Naive thymus-derived CD4-positive, alpha-beta T cell (primary cell): ENCODE measurements around the gene TMEM63B. TPM values are rescaled to one million over a fixed set of nuclear protein-coding genes. Genes with fewer than 3 reads are reported as not detected.
A peak's percentile ranks its signal among the peaks of the same experiment; 100 is the strongest.

Experiments
- ATAC-seq: fragments of 150-1000 bp; cut with Tn5 transposase; 2 replicates; pipeline ENCODE4 v1.10.0; 2021; ENCODE audit warnings: mild to moderate bottlenecking, moderate library complexity
- CTCF ChIA-PET: fragments of 350-600 bp; sonication (Branson Sonifier 250); formaldehyde crosslinking; loops from one replicate; lab custom pipeline; 2021; ENCODE audit warnings: antibody characterized with exemption; lab: Charles Lee
- POLR2A ChIA-PET: fragments of 350-600 bp; sonication (Branson Sonifier 250); formaldehyde crosslinking; loops from one replicate; lab custom pipeline; 2021; ENCODE audit warnings: antibody characterized with exemption, inconsistent platforms; lab: Charles Lee
- DNase-seq, 9 donors: peaks; one replicate each; pipeline versions ENCODE4 v3.0.0 to v3.0.0-alpha.2; 2020 to 2022; ENCODE audit warnings: mixed read lengths in 1 of 9
- H3K27ac ChIP-seq: one replicate; pipeline ENCODE4 v1.7.0; 2013; ENCODE audit warnings: mild to moderate bottlenecking, low read depth, low read length, moderate library complexity
- H3K27me3 ChIP-seq, 2 donors: one replicate each; pipeline ENCODE4 v1.7.0; 2013; ENCODE audit warnings: low read length in 2 of 2, mild to moderate bottlenecking in 2 of 2, moderate library complexity in 2 of 2; ENCODE audit not compliant: control insufficient read depth in 2 of 2, insufficient read depth in 2 of 2
- H3K36me3 ChIP-seq, 3 experiments: 1 replicate in 2 of 3; 2 replicates in 1 of 3; pipeline ENCODE4 v1.7.0; 2013; ENCODE audit warnings: low read length in 3 of 3, mild to moderate bottlenecking in 3 of 3, moderate library complexity in 1 of 3; ENCODE audit not compliant: insufficient read depth in 3 of 3, control insufficient read depth in 2 of 3
- H3K4me1 ChIP-seq, 2 donors: one replicate each; pipeline ENCODE4 v1.7.0; 2013; ENCODE audit warnings: low read length in 2 of 2, mild to moderate bottlenecking in 2 of 2, moderate library complexity in 1 of 2; ENCODE audit not compliant: control insufficient read depth in 2 of 2, insufficient read depth in 2 of 2
- H3K4me3 ChIP-seq: 2 replicates; pipeline ENCODE4 v1.7.0; 2013; ENCODE audit warnings: mild to moderate bottlenecking, low read length
- H3K9me3 ChIP-seq, 3 experiments: 1 replicate in 2 of 3; 2 replicates in 1 of 3; pipeline ENCODE4 v1.7.0; 2013; ENCODE audit warnings: low read length in 3 of 3; ENCODE audit not compliant: control insufficient read depth in 2 of 3
- H3K27ac Mint-ChIP-seq, 9 donors: one replicate each; pipeline ENCODE4 v1.8.0; 2020 to 2022; ENCODE audit warnings: mixed read lengths in 9 of 9, mild to moderate bottlenecking in 8 of 9, moderate library complexity in 5 of 9, inconsistent platforms in 2 of 9
- H3K27me3 Mint-ChIP-seq, 5 donors: one replicate each; pipeline ENCODE4 v1.8.0; 2021 to 2022; ENCODE audit warnings: mixed read lengths in 5 of 5, mild to moderate bottlenecking in 1 of 5
- H3K36me3 Mint-ChIP-seq, 5 donors: one replicate each; pipeline ENCODE4 v1.8.0; 2020 to 2022; ENCODE audit warnings: mixed read lengths in 5 of 5, mild to moderate bottlenecking in 3 of 5, inconsistent platforms in 1 of 5
- H3K4me1 Mint-ChIP-seq, 7 donors: one replicate each; pipeline ENCODE4 v1.8.0; 2020 to 2022; ENCODE audit warnings: mixed read lengths in 7 of 7, mild to moderate bottlenecking in 3 of 7, inconsistent platforms in 1 of 7
- H3K4me3 Mint-ChIP-seq, 10 donors: one replicate each; pipeline ENCODE4 v1.8.0; 2020 to 2022; ENCODE audit warnings: mild to moderate bottlenecking in 10 of 10, mixed read lengths in 10 of 10, moderate library complexity in 6 of 10, inconsistent platforms in 2 of 10
- H3K9me3 Mint-ChIP-seq, 11 donors: one replicate each; pipeline ENCODE4 v1.8.0; 2020 to 2022; ENCODE audit warnings: mixed read lengths in 11 of 11, mild to moderate bottlenecking in 4 of 11, inconsistent platforms in 1 of 11, moderate library complexity in 1 of 11
- intact Hi-C, 2 donors: fragments of 100-400 bp; cut with micrococcal nuclease; formaldehyde crosslinking; loops; one replicate each; pipeline ENCODE4 v1.15.1; 2023
- polyA plus RNA-seq, 2 donors: library from polyadenylated mRNA; unstranded; fragments of 300-500 nt; fragmentation: Illumina TruSeq; gene quantifications; one replicate each; pipeline ENCODE4 v1.2.3, GENCODE V29; 2021
- total RNA-seq, 6 experiments: library from RNA in 5 of 6; stranded (reverse) in 5 of 6; gene quantifications; 1 replicate in 5 of 6; 2 replicates in 1 of 6; pipeline ENCODE4 v1.2.3 and lab custom pipeline; 2021 to 2026

Gene TMEM63B
- total and polyA plus RNA-seq, 7 experiments from 2014 or later, result 0.18 to 21.4 (median 16.2) TPM

- Mint-ChIP-seq H3K9me3 (no peaks in the 10 kb centered on the region), H3K36me3 (no peaks in the 10 kb centered on the region), H3K27me3 (peaks cover 0 to 4% (median 0%) of the 10 kb centered on the region in 5 donors), H3K27ac (peak overlapping the region in 2 of 9 donors; percentile 6 to 19), H3K4me3 (peak overlapping the region in 1 of 10 donors; percentile 73), H3K4me1 (peaks cover 6 to 13% (median 9%) of the 10 kb centered on the region in 7 donors)
- DNase-seq, result no peak
- Histone ChIP-seq H3K36me3 (no peaks in the 10 kb centered on the region), H3K4me3 (no peak overlapping the region), H3K27ac (no peak overlapping the region), H3K9me3 (no peaks in the 10 kb centered on the region), H3K4me1 (peaks cover 0 to 5% of the 10 kb centered on the region in 2 donors), H3K27me3 (no peaks in the 10 kb centered on the region)
- no peak for ATAC-seq
- ChIA-PET POLR2A (interaction anchor here (1.0 kb wide), 1 partner anchor 70 kb away, joined by 3 read pairs; no protein-coding TSS in a partner anchor), CTCF (no interaction called here)
- intact Hi-C loops, result no loop called here
Measured at GRCh38 chr6:44186635-44187025, 59.3 kb downstream of the TMEM63B start.

GRCh38 chr6:44188819-44189218, 61.5 kb downstream of the TMEM63B start:
- CTCF ChIA-PET, result no interaction called here
- no peak for DNase-seq
- Histone ChIP-seq H3K4me3 (no peak overlapping the region), H3K9me3 (no peaks in the 10 kb centered on the region), H3K4me1 (peaks cover 0 to 5% of the 10 kb centered on the region in 2 donors), H3K27me3 (no peaks in the 10 kb centered on the region), H3K36me3 (no peaks in the 10 kb centered on the region), H3K27ac (no peak overlapping the region)
- no peak for ATAC-seq
- Mint-ChIP-seq H3K4me3 (no peak overlapping the region), H3K27me3 (peaks cover 0 to 13% (median 6%) of the 10 kb centered on the region in 5 donors), H3K36me3 (no peaks in the 10 kb centered on the region), H3K27ac (no peak overlapping the region), H3K9me3 (no peaks in the 10 kb centered on the region), H3K4me1 (peaks cover 6 to 23% (median 9%) of the 10 kb centered on the region in 7 donors)
- intact Hi-C loops, result no loop called here
- POLR2A ChIA-PET, result no interaction called here

- Histone ChIP-seq H3K36me3 (no peaks in the 10 kb centered on the region), H3K4me1 (peaks cover 0 to 5% of the 10 kb centered on the region in 2 donors), H3K9me3 (no peaks in the 10 kb centered on the region), H3K27ac (no peak overlapping the region), H3K4me3 (no peak overlapping the region), H3K27me3 (no peaks in the 10 kb centered on the region)
- CTCF ChIA-PET, result no interaction called here
- no peak overlapping the region for H3K27ac Mint-ChIP-seq
- H3K4me3 Mint-ChIP-seq, result no peak overlapping the region
- H3K9me3 Mint-ChIP-seq, result no peaks in the 10 kb centered on the region
- ATAC-seq, result no peak
- intact Hi-C loops, result no loop called here
- no peaks in the 10 kb centered on the region for H3K36me3 Mint-ChIP-seq
- DNase-seq, result no peak
- peaks cover 6 to 21% (median 9%) of the 10 kb centered on the region in 7 donors for H3K4me1 Mint-ChIP-seq
- POLR2A ChIA-PET, result no interaction called here
- H3K27me3 Mint-ChIP-seq, result peaks cover 0 to 13% (median 6%) of the 10 kb centered on the region in 5 donors
Measured at GRCh38 chr6:44189257-44189656, 61.9 kb downstream of the TMEM63B start.

- Histone ChIP-seq H3K27ac (no peak overlapping the region), H3K36me3 (no peaks in the 10 kb centered on the region), H3K27me3 (no peaks in the 10 kb centered on the region), H3K9me3 (no peaks in the 10 kb centered on the region), H3K4me3 (no peak overlapping the region), H3K4me1 (peaks cover 0 to 5% of the 10 kb centered on the region in 2 donors)
- Mint-ChIP-seq H3K9me3 (no peaks in the 10 kb centered on the region), H3K36me3 (no peaks in the 10 kb centered on the region), H3K27me3 (peaks cover 0 to 14% (median 6%) of the 10 kb centered on the region in 5 donors), H3K4me3 (no peak overlapping the region), H3K4me1 (peaks cover 6 to 18% (median 8%) of the 10 kb centered on the region in 7 donors), H3K27ac (no peak overlapping the region)
- ChIA-PET CTCF (no interaction called here), POLR2A (interaction anchor here (0.7 kb wide), 1 partner anchor 236 kb away, joined by 3 read pairs; no protein-coding TSS in a partner anchor)
- DNase-seq (no peak), ATAC-seq (no peak)
- intact Hi-C loops, result no loop called here
Measured at GRCh38 chr6:44190715-44191114, 63.4 kb downstream of the TMEM63B start.

- peaks cover 0 to 14% (median 6%) of the 10 kb centered on the region in 5 donors for H3K27me3 Mint-ChIP-seq
- Histone ChIP-seq H3K27me3 (no peaks in the 10 kb centered on the region), H3K4me1 (no peaks in the 10 kb centered on the region), H3K4me3 (no peak overlapping the region), H3K36me3 (no peaks in the 10 kb centered on the region), H3K27ac (no peak overlapping the region), H3K9me3 (no peaks in the 10 kb centered on the region)
- no peaks in the 10 kb centered on the region for H3K36me3 Mint-ChIP-seq
- POLR2A ChIA-PET, result interaction anchor here (0.6 kb wide), 1 partner anchor 152 kb away, joined by 3 read pairs; no protein-coding TSS in a partner anchor
- ATAC-seq, result no peak
- H3K9me3 Mint-ChIP-seq, result no peaks in the 10 kb centered on the region
- no peak for DNase-seq
- H3K27ac Mint-ChIP-seq, result no peak overlapping the region
- H3K4me3 Mint-ChIP-seq, result no peak overlapping the region
- intact Hi-C loops, result no loop called here
- CTCF ChIA-PET, result no interaction called here
- peaks cover 0 to 10% (median 0%) of the 10 kb centered on the region in 7 donors for H3K4me1 Mint-ChIP-seq
Measured at GRCh38 chr6:44192428-44193041, 65.2 kb downstream of the TMEM63B start.

- no peak overlapping the region for H3K4me3 ChIP-seq
- intact Hi-C loops, result no loop called here
- ATAC-seq (no peak), DNase-seq (no peak)
- H3K27ac Mint-ChIP-seq, result no peak overlapping the region
- no peaks in the 10 kb centered on the region for H3K36me3 ChIP-seq
- H3K9me3 ChIP-seq, result no peaks in the 10 kb centered on the region
- H3K27ac ChIP-seq, result no peak overlapping the region
- no peaks in the 10 kb centered on the region for H3K4me1 ChIP-seq
- no peaks in the 10 kb centered on the region for H3K27me3 ChIP-seq
- ChIA-PET CTCF (interaction anchor here (0.6 kb wide), 1 partner anchor 50 kb away, joined by 3 read pairs; no protein-coding TSS in a partner anchor), POLR2A (interaction anchor here (0.7 kb wide), 1 partner anchor 251 kb away, joined by 4 read pairs; no protein-coding TSS in a partner anchor)
- peaks cover 0 to 10% (median 0%) of the 10 kb centered on the region in 7 donors for H3K4me1 Mint-ChIP-seq
- no peak overlapping the region for H3K4me3 Mint-ChIP-seq
- no peaks in the 10 kb centered on the region for H3K9me3 Mint-ChIP-seq
- no peaks in the 10 kb centered on the region for H3K36me3 Mint-ChIP-seq
- peaks cover 0 to 14% (median 6%) of the 10 kb centered on the region in 5 donors for H3K27me3 Mint-ChIP-seq
Measured at GRCh38 chr6:44193307-44193910, 66.1 kb downstream of the TMEM63B start.
